ENCODE measurements around the gene RETREG2.
A peak's percentile ranks its signal among the peaks of the same experiment; 100 is the strongest.
"Not testable (repeated sequence)": the region's sequence is repeated elsewhere in the genome, so short reads cannot be mapped to it uniquely, and the experiment has no call there.

Gene RETREG2

DNA sequence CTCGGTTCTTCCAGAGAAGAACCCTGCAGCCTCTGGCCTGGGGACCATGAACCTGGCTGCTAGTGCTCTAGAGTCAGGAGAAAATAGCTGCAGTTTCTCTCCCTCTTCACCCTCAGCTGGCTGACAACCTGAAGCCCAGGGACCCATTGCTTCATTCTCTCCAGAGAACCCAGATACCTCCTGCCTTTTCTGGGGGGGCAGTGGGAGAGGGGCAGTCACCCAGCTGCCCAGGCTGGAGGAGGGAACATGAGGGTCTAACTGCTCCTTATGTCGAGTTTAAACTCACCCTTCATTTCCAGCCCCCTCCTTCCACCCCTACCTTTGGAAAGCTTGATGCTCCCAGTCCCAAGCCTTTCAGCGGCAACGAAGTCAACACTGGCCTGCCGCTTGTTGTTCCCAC is 20.9 kb downstream of the RETREG2 start:
- DNase-seq = no peak

DNA sequence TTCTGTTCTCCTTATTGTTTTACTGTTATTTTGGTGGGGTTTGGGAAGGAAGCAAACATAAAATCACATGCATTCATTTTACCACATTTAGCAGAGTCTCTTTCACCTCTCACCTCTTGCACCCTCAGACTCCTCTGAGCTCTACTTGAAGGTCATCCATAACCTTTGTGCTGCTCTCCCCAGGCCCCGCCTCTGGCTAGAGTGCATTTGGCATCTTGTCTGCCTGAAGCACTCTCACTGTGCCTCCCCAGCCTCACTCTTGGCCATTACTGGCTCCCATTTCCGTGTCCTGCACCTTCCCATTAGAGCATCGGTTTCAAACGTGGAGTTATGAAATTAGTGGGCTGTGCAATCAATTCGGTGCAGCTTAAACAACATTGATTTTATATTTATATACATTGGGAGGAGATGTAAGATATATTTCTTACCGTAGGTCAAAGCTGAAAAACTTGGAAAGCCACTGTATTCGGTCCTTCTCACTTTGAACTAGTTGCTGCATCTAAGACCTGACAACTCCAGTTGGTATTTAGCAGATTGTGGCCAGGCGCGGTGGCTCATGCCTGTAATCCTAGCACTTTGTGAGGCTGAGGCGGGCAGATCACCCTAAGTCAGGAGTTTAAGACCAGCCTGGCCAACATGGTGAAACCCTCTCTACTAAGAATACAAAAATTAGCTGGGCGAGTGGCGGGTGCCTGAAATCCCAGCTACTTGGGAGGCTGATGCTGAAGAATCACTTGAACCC is 21.6 kb downstream of the RETREG2 start:
- DNase-seq = no peak

DNA sequence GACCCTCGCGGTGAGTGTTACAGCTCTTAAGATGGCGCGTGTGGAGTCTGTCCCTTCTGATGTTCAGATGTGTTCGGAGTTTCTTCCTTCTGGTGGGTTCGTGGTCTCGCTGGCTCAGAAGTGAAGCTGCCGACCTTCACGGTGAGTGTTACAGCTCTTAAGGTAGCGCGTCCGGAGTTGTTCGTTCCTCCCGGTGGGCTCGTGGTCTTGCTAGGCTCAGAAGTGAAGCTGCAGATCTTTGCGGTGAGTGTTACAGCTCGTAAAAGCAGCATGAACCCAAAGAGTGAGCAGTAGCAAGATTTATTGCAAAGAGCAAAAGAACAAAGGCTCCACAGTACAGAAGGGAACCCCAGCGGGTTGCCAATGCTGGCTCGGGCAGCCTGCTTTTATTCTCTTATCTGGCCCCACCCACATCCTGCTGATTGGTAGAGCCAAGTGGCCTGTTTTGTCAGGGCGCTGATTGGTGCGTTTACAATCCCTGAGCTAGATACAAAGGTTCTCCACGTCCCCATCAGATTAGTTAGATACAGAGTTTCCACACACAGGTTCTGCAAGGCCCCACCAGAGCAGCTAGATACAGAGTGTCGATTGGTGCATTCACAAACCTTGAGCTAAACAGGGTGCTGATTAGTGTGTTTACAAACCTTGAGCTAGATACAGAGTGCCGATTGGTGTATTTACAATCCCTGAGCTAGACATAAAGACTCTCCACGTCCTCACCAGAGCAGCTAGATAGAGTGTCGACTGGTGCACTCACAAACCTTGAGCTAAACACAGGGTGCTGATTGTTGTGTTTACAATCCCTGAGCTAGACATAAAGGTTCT is 22.6 kb downstream of the RETREG2 start:
- DNase-seq = peak; percentile 33

DNA sequence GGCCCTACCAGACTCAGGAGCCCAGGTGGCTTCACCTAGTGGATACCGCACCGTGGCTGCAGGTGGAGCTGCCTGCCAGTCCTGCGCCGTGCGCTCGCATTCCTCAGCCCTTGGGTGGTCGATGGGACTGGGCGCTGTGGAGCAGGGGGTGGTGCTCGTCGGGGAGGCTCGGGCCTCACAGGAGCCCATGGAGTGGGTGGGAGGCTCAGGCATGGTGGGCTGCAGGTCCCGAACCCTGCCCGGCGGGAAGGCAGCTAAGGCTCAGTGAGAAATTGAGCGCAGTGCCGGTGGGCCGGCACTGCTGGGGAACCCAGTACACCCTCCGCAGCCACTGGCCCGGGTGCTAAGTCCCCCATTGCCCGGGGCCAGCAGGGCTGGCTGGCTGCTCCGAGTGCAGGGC is 23.3 kb downstream of the RETREG2 start:
- DNase-seq = not testable (repeated sequence)

DNA sequence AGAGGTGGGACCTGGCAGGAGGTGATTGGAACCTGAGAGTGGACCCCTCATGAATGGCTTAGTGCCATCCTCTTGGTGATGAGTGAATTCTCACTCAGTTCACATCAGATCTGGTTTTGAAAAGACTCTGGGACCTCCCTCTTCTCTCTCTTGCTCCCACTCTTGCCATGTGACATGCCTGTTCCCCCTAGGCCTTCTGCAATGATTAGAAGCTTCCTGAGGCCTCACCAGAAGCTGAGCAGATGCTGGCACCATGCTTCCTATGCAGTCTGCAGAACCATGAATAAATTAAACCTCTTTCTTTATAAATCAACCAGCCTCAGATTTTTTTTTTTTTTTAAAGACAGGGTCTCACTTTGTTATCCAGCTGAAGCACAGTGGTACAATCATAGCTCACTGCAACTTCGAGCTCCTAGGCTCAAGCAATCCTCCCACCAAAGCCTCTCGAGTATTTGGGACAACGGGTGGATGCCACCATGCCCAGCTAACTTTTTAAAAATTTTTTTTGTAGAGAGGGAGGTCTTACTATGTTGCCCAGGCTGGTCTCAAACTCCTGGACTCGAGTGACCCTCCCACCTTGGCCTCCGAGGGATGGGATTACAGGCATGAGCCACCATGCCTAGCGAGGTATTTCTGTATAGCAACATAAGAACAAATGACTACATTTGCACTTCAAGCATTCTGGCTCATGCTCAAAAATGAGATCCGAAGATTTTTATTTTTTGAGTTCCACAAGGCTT is 26.5 kb downstream of the RETREG2 start:
- no peak for DNase-seq

DNA sequence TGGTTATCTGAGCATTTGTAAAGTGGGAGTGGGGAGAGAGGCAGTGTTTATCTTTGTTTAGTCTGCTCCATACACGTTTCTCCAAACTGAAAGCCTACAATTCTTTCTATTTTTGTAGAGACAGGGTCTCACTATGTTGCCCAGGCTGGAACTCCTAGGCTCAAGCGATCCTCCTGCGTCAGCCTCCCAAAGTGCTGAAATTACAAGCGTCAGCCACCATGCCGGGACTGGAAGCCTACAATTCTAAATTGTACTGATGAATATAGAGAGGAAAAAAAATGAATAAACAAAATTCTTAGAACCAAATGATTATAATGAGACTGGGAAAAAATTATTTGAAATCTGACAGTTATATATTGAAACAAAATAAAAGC is 27.1 kb downstream of the RETREG2 start:
- no peak for DNase-seq

DNA sequence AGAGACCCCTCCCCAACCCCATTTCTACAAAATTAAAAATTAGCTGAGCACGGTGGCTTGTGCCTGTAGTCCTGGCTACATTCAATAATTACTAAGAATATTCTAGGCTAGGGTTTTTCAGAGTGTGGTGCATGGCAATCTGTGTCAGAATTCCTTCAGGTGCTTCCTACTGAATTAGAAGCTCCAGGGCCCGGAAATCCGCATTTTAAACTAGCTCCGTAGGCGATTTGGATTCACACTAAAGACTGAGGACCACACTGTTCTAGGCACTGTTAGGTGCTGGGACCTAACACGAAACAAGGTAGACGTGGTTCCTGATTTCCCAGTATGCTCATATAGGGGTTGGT is 27.9 kb downstream of the RETREG2 start:
- DNase-seq = no peak

DNA sequence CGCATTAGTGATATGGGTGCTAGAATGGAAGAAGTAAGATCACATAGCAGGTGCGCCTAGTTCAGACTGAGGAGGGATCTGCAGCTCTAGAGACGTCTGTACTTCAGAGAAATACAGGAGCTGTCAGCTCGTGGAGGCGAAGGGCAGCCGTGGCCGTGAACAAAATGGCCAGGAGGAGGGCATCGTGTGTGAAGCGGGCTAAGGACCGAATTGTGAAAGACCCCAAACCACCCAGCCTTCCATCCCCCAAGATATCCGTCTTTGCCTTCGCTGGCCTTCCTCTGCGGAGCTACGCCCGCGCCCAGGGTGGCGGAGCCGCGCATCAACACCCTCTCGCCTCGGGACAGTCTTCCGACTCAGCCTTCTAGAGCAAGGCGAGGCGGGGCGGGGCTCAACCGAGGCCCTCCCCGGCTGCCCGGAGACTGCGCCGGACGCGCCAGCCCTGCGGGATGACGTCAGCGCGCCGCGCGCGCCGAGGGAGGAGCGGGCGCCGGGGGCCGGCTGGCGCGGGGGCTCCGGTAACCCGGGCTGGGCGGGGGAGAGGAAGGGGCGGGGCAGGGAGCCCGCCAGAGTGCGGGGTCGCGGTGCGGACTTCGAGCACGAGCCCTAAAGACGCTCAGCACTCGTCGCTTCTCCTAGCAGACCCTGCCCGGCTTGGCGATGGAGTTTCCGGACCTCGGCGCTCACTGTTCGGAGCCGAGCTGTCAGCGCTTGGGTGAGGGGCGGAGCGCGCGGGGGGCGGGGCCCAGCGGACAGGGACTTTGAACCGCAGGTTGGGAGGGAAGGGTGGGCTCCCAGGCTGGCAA is 28.5 kb downstream of the RETREG2 start, which contains the start of gene ZFAND2B:
Gene ZFAND2B (plus strand): TSS at position 455 of the 806 bp plus-strand sequence. CDS start 206 bp downstream, at position 661.
- peak; percentile 93 for DNase-seq

DNA sequence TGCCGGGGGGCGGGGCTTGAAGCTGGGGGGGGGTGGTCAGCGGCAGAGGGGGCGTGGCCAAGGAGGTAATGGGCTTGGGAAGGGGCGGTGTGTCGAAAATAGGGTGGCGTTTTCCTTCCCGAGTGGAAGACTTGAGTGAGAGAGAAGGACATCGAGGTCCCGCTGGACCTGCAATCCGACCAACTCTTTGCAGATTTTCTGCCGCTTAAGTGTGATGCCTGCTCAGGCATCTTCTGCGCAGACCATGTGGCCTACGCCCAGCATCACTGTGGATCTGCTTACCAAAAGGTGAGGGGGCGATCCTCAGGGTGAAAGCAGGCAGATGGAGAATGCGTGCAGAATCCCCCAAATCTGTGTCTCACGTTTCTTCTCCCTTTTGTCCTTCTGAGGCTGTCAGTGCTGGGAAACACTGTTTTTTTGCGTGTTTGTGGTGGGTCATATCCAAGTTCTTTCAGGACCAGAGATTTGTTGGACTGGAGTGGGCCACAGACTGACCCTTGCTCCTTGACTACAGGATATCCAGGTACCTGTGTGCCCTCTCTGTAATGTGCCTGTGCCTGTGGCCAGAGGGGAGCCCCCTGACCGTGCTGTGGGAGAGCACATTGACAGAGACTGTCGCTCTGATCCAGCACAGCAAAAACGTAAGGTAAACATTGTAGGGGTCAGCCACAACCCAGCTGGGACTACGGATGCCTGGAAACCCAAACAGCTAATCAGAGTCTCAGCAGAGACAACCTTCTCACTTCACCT is 29.2 kb downstream of the RETREG2 start:
- DNase-seq = no peak

DNA sequence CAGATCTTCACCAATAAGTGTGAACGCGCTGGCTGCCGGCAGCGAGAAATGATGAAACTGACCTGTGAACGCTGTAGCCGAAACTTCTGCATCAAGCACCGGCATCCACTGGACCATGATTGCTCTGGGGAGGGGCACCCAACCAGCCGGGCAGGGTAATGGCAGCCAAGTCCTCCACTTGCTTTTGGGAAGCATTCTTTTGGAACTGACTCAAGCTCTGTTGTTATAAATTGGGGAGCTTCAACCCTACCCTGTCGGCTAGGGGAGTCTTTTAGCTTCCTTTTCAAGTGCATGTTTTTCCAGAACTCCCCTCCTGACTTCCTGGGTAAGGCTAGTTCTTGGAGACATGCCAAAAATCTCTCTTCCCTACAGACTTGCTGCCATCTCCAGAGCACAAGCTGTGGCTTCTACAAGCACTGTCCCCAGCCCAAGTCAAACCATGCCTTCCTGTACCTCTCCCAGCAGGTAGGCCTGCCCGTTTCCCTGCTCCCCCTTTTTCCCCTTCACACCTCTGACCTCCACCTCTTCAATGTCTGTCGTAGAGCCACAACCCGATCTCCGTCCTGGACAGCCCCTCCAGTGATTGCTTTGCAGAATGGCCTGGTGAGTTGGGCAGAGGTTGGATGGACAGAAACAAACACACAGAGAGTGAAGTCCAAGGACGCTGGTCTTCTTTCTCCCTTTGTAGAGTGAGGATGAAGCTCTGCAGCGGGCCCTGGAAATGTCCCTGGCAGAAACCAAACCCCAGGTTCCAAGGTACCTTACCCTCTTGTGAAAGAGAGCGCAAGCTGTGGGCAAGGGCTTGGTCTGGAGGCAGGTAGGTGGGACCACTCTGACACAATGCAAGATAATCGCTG is 30.0 kb downstream of the RETREG2 start:
- DNase-seq = no peak

DNA sequence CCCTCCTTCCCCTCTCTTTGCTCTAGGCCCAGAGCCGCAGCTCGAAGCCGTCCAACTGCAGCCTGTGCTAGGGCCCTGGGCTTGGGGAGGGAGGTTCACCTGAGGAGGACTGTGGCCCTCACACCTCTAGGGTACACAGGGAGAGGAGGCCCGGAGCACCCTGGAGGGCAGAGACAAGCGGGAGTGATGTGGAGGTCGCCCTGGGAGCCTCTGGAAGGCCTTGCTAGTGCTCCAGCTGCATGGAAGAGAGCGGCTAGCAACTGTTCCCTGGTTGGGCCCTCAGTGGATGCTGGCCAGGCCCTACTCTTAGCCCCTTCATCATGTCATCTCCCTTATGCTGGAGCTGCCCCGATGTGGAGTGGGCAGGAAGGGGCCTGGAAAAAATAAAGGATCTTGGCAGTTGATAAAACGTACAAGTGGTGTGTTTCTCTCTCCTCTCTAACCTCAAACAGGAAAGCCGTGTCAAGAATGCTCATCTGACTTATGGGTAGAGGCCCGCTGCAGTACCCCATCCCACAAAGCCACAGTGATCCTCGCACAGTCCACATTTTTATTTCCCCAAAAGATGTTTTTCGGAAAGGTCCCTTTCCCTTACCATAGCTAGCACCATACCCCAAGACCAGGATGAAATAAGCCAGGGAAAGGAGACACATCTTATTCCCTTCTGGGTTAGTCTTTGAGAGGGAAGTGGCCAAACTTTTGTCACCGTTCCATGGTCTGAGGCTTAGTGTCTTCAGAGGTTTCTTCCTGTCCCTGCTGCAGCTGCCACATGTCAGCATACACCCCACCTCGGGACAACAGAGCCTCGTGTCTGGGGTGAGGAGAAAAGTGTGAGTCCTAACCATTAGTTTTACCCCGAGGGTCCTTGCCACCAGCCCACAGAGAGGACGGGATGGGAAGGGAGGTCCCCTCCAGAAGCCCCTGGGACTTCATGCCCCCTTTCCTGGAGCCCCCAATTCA is 31.4 kb downstream of the RETREG2 start:
- no peak for DNase-seq

DNA sequence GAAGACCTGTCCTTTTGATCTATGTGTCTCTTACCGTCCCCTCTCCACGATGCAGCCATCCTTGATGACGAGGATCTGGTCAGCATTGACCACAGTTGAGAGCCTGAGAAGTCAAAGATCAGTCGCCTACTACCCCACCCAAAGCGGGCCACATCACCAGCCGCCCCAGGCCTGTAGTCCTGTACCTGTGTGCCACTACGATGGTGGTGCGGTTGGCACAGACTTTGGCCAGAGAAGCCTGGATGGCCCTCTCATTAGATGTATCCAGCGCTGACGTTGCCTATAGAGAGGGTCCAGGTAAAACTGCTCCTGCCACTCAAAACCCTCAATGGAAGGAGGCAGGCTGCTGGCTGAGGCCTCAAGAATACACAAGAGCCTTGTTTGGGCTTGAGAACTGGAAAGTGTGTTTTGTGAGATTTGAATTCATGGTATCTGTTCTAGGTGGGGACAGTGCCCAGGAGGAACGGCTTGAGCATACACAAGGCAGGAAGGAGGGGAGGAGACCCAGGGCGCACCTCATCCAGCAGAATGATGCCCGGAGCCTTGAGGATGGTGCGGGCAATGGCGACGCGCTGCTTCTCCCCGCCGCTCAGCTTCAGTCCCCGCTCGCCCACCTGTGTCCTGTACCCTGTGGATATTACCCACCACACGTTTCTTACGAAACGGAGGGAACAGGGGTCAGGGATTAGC is 32.3 kb downstream of the RETREG2 start:
- DNase-seq = no peak

DNA sequence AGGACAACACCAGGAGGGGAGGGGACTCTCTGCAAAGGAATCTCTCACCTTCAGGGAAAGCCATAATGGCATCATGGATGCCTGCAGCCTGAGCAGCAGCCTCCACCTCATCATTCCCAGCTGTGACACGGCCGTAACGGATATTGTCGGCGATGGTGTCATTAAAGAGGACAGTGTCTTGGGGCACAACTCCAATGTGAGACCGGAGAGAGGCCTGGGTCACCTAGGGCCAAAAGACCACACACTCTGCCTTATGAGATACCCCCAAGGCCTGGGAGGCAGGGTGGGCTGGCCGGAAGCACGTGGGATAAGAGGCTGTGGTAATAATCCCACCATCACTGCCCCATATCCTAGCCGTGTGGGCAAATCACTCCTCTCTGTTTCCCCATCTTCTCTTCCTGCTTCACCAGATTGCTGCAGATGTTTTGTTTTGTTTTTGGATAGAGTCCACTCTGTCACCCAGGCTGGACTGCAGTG is 32.8 kb downstream of the RETREG2 start:
- DNase-seq = no peak

DNA sequence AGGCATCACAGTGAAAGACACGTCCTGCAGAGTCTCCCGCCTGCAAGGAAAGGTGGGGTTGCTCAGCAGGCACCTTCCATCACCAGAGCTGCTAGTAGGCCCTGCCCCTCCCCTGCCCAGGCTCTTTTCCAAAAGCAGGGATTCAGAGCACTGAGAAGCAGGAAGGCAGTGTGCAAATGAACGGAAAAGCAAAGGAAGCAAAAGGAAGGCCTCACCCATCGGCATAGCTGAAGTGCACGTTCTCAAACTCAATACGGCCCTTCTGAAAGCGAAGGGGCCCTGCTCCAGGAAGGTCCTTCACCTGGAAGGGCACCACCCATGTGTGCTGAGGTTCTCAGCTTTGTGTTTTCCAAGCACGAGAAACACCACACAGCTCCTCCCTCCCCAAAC is 34.9 kb downstream of the RETREG2 start:
- DNase-seq = no peak

DNA sequence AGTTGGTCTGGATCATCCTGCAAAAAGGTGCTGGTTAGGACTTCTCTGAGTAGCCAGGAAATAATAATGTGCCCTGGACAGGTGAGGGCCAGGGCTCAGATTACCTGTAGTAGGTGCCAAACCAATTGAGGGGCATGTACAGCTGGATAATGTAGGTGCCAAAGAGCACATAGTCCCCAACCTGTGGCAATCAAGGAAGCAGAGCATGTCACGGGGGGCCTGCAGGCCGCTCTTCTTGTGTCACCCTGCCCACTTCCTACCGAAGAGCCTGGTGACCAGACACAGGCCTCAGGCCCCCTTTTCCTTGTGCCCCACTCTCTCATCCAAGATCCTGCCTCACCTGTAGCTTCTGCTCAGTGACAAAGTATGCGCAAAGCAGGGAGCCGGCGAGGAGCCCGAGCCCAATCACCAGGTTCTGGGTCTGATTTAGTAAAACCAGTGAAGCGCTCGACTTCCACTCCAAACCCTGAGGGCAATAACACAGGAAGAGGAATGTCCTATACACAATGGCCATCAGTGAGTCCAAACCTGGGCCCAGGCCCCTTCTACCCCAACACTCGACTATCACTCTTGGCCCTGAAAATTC is 35.5 kb downstream of the RETREG2 start:
- no peak for DNase-seq

DNA sequence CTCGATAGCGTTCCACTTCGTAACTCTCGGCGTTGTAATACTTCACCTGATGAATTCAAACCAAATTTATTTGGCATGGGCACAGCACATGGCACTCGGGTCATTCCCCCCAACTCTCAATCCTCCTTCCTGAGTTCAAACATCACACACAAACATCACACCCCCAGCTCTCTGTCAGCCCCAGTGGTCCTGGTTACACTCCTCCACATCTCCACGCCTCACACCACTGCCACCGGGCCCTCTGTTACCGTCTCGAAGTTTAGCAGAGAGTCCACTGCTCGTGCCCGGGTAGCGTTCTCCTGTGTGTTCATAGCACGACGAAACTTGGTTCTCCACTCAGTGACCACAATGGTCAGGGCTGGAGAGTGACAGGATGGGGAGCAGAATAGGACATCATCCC is 36.1 kb downstream of the RETREG2 start:
- no peak for DNase-seq

DNA sequence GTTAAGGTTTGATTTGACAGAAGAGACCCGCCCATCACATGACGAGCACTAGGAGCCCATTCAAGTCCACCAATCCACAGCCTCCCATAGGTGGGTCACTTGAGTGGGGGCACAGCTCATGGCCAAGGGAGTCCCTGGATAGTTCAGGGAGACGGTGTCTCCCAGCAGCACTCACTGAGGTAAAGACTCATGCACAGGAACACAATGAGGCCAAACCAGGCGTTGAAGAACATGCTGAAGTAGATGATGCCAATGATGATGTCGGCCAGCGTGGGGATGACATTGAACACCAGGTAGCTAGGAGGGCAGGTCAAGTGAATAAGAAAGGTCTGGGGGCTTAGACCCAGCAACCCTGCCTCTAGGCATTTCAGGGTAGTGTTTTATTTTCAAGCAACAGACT is 36.7 kb downstream of the RETREG2 start:
- no peak for DNase-seq

DNA sequence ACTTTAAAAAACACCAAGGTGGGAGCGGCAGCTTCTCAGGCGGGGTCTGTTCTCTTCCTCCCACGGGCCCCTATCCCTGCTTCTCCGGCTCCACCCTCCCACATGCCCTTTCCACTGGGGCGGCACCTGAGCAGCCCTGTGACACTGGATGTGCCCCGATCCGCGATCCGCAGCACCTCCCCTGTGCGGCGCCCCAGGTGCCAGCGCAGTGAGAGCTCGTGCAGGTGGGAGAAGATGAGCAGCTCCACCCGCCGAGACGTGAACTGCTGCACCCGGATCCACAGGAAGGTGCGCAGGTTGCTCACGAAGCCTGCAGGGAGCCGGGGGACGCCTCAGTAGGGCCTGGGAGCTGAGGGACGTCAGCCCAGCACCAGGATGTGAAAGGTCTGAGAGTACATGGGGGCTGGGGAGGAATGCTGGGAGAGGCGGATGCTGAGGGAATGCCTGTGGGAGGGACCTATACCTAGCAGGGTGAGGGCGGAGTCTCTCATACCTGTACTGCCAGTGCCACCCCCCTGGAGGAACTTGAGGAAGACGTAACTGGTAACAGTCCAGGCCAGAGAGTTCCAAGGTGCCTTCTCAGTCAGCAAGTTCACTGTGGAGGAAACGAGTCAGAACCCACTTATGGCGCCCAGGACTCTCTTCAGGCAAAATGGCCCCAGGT is 37.9 kb downstream of the RETREG2 start:
- DNase-seq = no peak

Measured in CD4-positive, alpha-beta T cell treated with Interleukin-4 for 4 hours (primary cell).